ENCODE results near the gene RNF138. TPM values are rescaled to one million over a fixed set of nuclear protein-coding genes. Genes with fewer than 3 reads are reported as not detected.

The RNF138 gene
- total RNA-seq, 1 experiment from 2014 or later: 73.5 TPM

GRCh38 chr18:32139835-32140283, 48.2 kb downstream of the RNF138 start:
- Mint-ChIP-seq H3K4me3 (no peak overlapping the region), H3K9me3 (peaks cover 0 to 3% of the 10 kb centered on the region in 2 experiments; a peak in 2 of 5 replicates), H3K27ac (no peak overlapping the region), H3K4me1 (no peaks in the 10 kb centered on the region), H3K27me3 (ENCODE audit: low read depth) (no peaks in the 10 kb centered on the region), H3K36me3 (ENCODE audit: insufficient read depth in 1 of 3, low read depth in 3 of 3) (peaks cover 0 to 6% (median 3%) of the 10 kb centered on the region in 3 experiments; a peak in 3 of 7 replicates)
- Histone ChIP-seq H3K4me2 (ENCODE audit: insufficient read depth, insufficient read length, low read length) (no peak overlapping the region), H3K79me1 (ENCODE audit: insufficient read depth, low read depth, low read length, poor library complexity, severe bottlenecking) (no peaks in the 10 kb centered on the region), H3K4ac (ENCODE audit: low read depth, low read length) (no peak overlapping the region), H3K79me2 (ENCODE audit: insufficient read depth, low read length) (no peaks in the 10 kb centered on the region), H4K91ac (ENCODE audit: insufficient read length, low read depth, low read length) (no peak overlapping the region), H3K23me2 (ENCODE audit: insufficient read length, low read depth, low read length, poor library complexity, severe bottlenecking) (no peaks in the 10 kb centered on the region), H2BK120ac (ENCODE audit: low read depth, low read length, poor library complexity, severe bottlenecking) (no peak overlapping the region), H3K27me3 (ENCODE audit: insufficient read depth, low read length) (no peaks in the 10 kb centered on the region), H2BK12ac (ENCODE audit: insufficient read length, low read depth, low read length) (no peak overlapping the region), H3T11ph (ENCODE audit: low read length) (no peak overlapping the region), H3K23ac (ENCODE audit: insufficient read length, low read depth, low read length) (no peak overlapping the region), H2BK5ac (ENCODE audit: insufficient read length, low read length) (no peak overlapping the region), H3K9ac (ENCODE audit: extremely low read depth, insufficient read length, low read length) (no peak overlapping the region), H2BK15ac (ENCODE audit: low read depth, low read length) (no peak overlapping the region), H3K14ac (ENCODE audit: insufficient read depth, low read length) (no peak overlapping the region), H2AFZ (ENCODE audit: low read length) (no peak overlapping the region), H2AK5ac (ENCODE audit: insufficient read length, low read length) (no peak overlapping the region), H3K4me1 (ENCODE audit: insufficient read depth, low read length) (no peaks in the 10 kb centered on the region), H4K5ac (ENCODE audit: insufficient read length, low read depth, low read length) (no peak overlapping the region), H4K8ac (replicated peaks; ENCODE audit: insufficient read length, low read depth, low read length) (no peak overlapping the region), H3K18ac (ENCODE audit: insufficient read length, low read depth, low read length) (no peak overlapping the region), H3K56ac (ENCODE audit: insufficient read length, low read depth, low read length) (no peak overlapping the region), H4K20me1 (ENCODE audit: control insufficient read depth, insufficient read depth, insufficient read length) (no peaks in the 10 kb centered on the region), H3K9me3 (ENCODE audit: control insufficient read depth, low read depth, low read length) (no peaks in the 10 kb centered on the region), H2BK20ac (ENCODE audit: low read depth, low read length, poor library complexity, severe bottlenecking) (no peak overlapping the region), H3K27ac (ENCODE audit: insufficient read length, low read depth, low read length) (no peak overlapping the region)
- WGBS (ENCODE audit: extremely low coverage, insufficient read length, low lambda C conversion rate): no CpG with 5 or more reads among the region's 24 CpGs
- TF ChIP-seq CTCF (conservative IDR thresholded peaks at IDR 0.05): peak; percentile 24; the same call in 2 of the 3 replicates
- DNase-seq: peak; percentile 46
